ENCODE data around the gene SAE1.

SAE1 gene

GRCh38 chr19:47105874-47106273 lies 24.8 kb upstream of the SAE1 start:
- in situ Hi-C loops (cut with MboI; ENCODE audit: low sequenced_read_pairs) = no loop called here

- in situ Hi-C loops (cut with MboI; ENCODE audit: low sequenced_read_pairs) = no loop called here
Observed at GRCh38 chr19:47106821-47107201, 23.8 kb upstream of the SAE1 start.

- in situ Hi-C loops (cut with MboI; ENCODE audit: low sequenced_read_pairs) = no loop called here
Observed at GRCh38 chr19:47107202-47107952, 23.3 kb upstream of the SAE1 start.

- in situ Hi-C loops (cut with MboI; ENCODE audit: low sequenced_read_pairs) = no loop called here
Observed at GRCh38 chr19:47107953-47108746, 22.5 kb upstream of the SAE1 start.

GRCh38 chr19:47109177-47109540 lies 21.5 kb upstream of the SAE1 start:
- in situ Hi-C loops (cut with MboI; ENCODE audit: low sequenced_read_pairs) = no loop called here

- in situ Hi-C loops (cut with MboI; ENCODE audit: low sequenced_read_pairs) = no loop called here
Observed at GRCh38 chr19:47109541-47110375, 20.9 kb upstream of the SAE1 start.

- in situ Hi-C loops (cut with MboI; ENCODE audit: low sequenced_read_pairs) = no loop called here
Observed at GRCh38 chr19:47110521-47111005, 20.1 kb upstream of the SAE1 start.

- in situ Hi-C loops (cut with MboI; ENCODE audit: low sequenced_read_pairs) = no loop called here
Observed at GRCh38 chr19:47111006-47111621, 19.5 kb upstream of the SAE1 start.

GRCh38 chr19:47111682-47112165 lies 18.9 kb upstream of the SAE1 start:
- in situ Hi-C loops (cut with MboI; ENCODE audit: low sequenced_read_pairs) = no loop called here

- in situ Hi-C loops (cut with MboI; ENCODE audit: low sequenced_read_pairs) = no loop called here
Observed at GRCh38 chr19:47112166-47112996, 18.3 kb upstream of the SAE1 start.

- in situ Hi-C loops (cut with MboI; ENCODE audit: low sequenced_read_pairs) = no loop called here
Observed at GRCh38 chr19:47112997-47113849, 17.4 kb upstream of the SAE1 start, which contains the start of gene ZC3H4. ZC3H4 (minus strand) TSS chr19:47113776; CDS start chr19:47112584, 1,192 bp downstream.

GRCh38 chr19:47113850-47114651 lies 16.6 kb upstream of the SAE1 start:
- in situ Hi-C loops (cut with MboI; ENCODE audit: low sequenced_read_pairs) = no loop called here

- in situ Hi-C loops (cut with MboI; ENCODE audit: low sequenced_read_pairs) = no loop called here
Observed at GRCh38 chr19:47120470-47121067, 10.1 kb upstream of the SAE1 start.

- in situ Hi-C loops (cut with MboI; ENCODE audit: low sequenced_read_pairs) = no loop called here
Observed at GRCh38 chr19:47122359-47123335, 8.0 kb upstream of the SAE1 start.

- in situ Hi-C loops (cut with MboI; ENCODE audit: low sequenced_read_pairs) = no loop called here
Observed at GRCh38 chr19:47123406-47123805, 7.2 kb upstream of the SAE1 start.

GRCh38 chr19:47124937-47125668 lies 5.5 kb upstream of the SAE1 start:
- in situ Hi-C loops (cut with MboI; ENCODE audit: low sequenced_read_pairs) = loop anchor here (5.0 kb wide), 1 partner anchor 48 kb away; no protein-coding TSS in a partner anchor
